GM12891 (cell line): ENCODE results near the gene TMED7.

Experiments
- DNase-seq: peaks from one replicate; pipeline ENCODE4 v3.0.0; 2011; ENCODE audit warnings: low spot score; ENCODE audit not compliant: insufficient read length
- FAIRE-seq: peaks from 2 replicates; lab custom pipeline; 2011; peaks lifted over from hg19 to GRCh38; lab: Jason Lieb, UNC
- PAX5 ChIP-seq: IDR thresholded peaks from 2 replicates; pipeline ENCODE4 v1.6.1; 2011; ENCODE audit warnings: low read length, moderate library complexity, mild to moderate bottlenecking; ENCODE audit not compliant: insufficient read depth, severe bottlenecking
- POLR2A ChIP-seq: IDR thresholded peaks from 2 replicates; pipeline ENCODE4 v1.6.1; 2011; ENCODE audit warnings: low read depth, low read length, control low read depth
- POLR2AphosphoS5 ChIP-seq: IDR thresholded peaks from 2 replicates; pipeline ENCODE4 v1.6.1; 2011; ENCODE audit warnings: low read depth, low read length, control low read depth
- POU2F2 ChIP-seq: IDR thresholded peaks from 2 replicates; pipeline ENCODE4 v1.6.1; 2011; ENCODE audit warnings: low read depth, mild to moderate bottlenecking, control low read depth, low read length, moderate library complexity
- SPI1 ChIP-seq: IDR thresholded peaks from 2 replicates; pipeline ENCODE4 v1.6.1; 2011; ENCODE audit warnings: low read depth, low read length, control low read depth
- TAF1 ChIP-seq: IDR thresholded peaks from 2 replicates; pipeline ENCODE4 v1.6.1; 2011; ENCODE audit warnings: low read depth, low read length, control low read depth

TMED7 gene

GRCh38 chr5:115577329-115577728 is 48.5 kb downstream of the TMED7 start:
- DNase-seq, result no peak
- no peak for FAIRE-seq
- TF ChIP-seq POLR2AphosphoS5, result no peak
- TF ChIP-seq TAF1, result no peak
- no peak for TF ChIP-seq POU2F2

GRCh38 chr5:115575167-115576070 is 50.4 kb downstream of the TMED7 start:
- FAIRE-seq (peak; percentile 84), DNase-seq (no peak)
- no peak for TF ChIP-seq PAX5
- TF ChIP-seq SPI1, result peak; percentile 23; the same call in 1 of the 2 replicates

DNA sequence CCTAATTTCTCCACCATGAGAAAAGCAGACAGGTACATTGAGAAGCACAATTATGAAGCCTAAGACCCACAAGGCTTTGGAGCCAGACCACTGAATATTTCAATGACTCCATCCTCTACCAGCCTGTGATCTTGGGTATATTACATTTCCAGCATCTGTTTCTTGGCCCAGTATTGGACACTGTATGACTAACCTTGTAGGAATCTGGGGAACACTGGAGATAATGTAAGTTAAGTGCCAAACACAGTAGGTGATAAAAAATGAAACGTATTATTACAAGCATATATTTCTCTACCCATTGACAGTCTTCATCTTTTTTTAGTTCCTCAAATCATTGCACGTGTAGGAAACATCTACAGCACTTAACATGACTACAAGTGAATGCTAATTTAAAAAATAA is 52.7 kb downstream of the TMED7 start:
- DNase-seq, result no peak
- FAIRE-seq, result peak; percentile 54
- TF ChIP-seq POU2F2 (no peak), SPI1 (no peak), POLR2AphosphoS5 (no peak), TAF1 (no peak), POLR2A (no peak), PAX5 (no peak)

DNA sequence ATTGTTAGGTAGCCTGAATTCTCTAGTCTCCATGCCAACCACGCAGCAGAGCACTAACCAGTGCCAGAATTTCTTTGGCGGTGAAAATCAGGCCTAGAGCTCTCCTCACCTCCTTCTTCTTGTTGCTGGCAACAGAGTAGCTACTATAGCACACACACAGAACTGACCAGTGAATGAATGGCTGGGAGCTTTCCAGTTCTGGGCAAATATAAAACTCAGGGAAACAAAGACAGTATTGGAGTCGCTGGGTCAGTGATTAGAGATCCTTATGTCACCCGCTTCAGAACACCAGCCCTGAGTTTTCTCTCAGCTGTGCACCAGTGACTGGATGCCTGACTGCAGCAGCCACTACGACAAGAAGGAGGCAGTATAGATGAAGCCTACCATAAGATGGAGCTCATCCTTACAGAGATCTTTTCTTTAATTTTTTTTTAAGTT is 54.4 kb downstream of the TMED7 start:
- FAIRE-seq (no peak), DNase-seq (no peak)
- no peak for TF ChIP-seq POLR2A
- TF ChIP-seq POLR2AphosphoS5, result no peak
- TF ChIP-seq POU2F2, result no peak
- no peak for TF ChIP-seq TAF1

GRCh38 chr5:115568668-115569067 is 57.2 kb downstream of the TMED7 start:
- TF ChIP-seq PAX5 (no peak), POLR2A (no peak), POU2F2 (no peak), POLR2AphosphoS5 (no peak), TAF1 (no peak), SPI1 (no peak)
- no peak for DNase-seq
- FAIRE-seq, result no peak

DNA sequence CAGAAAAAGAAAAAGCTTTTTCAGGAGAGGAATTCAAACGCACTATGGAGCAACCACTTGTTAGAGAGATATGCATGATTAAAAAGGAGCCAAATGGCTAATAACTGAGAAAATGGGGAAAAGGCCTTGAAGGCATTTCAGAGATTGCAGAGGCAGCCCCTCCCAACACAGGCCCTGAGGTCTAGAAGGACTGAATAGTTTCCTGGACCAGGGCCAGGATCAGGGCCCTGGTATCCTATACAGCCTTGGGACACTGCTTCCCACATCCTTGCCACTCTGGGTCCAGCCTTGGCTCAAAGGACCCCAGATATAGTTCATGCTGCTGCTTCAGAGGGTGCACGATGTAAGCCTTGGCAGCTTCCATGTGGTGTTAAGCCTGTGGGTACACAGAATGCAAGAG is 60.6 kb downstream of the TMED7 start:
- TF ChIP-seq POLR2AphosphoS5 (no peak), SPI1 (no peak), POU2F2 (no peak), PAX5 (no peak), TAF1 (no peak), POLR2A (no peak)
- DNase-seq (no peak), FAIRE-seq (no peak)
